ENCODE measurements around the gene LHX6.
A peak's percentile ranks its signal among the peaks of the same experiment; 100 is the strongest.

Gene LHX6

DNA sequence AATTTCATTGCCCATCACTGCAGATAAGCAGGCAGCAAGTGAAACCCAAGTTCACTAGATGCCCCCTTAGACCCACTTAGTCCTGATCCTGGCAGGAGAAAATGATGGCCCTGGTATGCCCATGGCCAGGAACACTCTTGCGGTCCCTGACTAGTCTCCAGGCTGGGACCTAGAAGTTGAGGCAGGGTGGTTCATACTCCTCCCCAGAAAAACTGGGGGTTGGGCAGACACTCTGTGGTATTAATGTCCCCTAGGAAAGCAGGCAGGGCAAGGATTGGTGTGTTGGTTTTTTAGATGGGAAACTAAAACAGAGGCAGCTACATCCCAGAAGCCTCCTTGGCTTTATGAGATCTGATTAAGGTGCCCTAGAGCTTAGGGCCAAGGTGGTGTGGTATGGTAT, 13.1 kb downstream of the LHX6 start:
- DNase-seq (ENCODE audit: insufficient read length, low spot score) (no peak), FAIRE-seq (no peak)
- no peak for TF ChIP-seq POLR2A (IDR thresholded peaks at IDR 0.05; ENCODE audit: low read depth, low read length)

DNA sequence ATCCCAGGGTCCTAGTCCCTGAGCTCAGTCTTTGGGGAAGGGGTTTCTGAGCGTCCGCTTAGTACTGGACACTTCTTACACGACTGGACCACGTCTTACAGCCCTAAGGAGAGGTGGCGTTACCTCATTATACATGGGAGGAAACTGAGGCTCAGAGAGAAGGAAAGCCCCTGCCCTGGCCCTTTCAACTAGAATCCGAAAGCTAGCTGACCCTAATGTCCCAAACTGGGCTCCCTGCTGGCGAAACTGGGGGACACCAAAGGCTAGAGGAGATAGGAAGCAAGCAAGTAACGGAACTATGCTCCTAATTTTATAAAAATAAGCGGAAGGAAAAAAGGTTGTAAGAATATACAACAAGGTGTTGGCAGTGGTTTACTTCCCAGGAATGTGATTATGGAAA, 14.2 kb downstream of the LHX6 start:
- no peak for TF ChIP-seq POLR2A (IDR thresholded peaks at IDR 0.05; ENCODE audit: low read depth, low read length)
- DNase-seq (ENCODE audit: insufficient read length, low spot score) (no peak), FAIRE-seq (no peak)

DNA sequence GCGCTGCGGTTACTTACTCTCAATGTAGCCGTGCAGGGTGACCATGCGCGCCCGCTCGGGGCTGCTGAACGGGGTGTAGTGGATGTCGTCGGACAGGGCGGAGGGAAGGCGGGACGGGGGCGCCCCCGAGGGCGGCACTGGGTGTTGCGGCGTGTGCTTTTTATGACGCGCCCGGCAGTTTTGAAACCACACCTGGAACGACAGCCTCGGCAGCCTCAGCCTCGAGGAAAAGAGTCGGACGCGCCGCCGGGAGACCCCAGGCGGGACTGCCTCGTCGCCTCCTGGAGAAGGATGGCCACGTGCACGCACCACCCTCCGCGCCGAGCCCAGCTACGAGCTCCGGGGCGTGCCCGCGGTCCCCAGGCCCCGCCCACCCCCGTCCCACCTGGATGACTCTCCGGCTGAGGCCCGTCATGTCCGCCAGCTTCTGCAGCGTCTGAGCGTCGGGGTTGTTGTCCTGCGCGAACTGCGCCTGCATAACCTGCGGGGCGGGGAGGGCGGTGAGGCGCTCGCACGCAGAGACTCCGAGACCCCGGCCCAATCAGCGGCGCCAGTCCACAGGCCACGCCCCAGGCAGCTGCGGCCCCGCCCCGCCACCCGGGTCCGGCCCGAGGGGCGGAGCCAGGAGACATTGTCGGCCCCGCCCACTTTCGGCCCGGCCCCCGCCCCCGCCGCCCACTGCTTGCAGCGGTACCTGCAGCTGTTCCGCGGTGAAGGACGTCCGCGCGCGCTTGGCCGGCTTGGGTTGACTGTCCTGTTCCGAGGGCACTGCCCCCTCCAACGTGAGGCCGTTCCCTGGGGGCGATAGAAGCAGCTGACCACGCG, 15.0 kb downstream of the LHX6 start:
- DNase-seq (ENCODE audit: insufficient read length, low spot score) (no peak), FAIRE-seq (no peak)
- no peak for TF ChIP-seq POLR2A (IDR thresholded peaks at IDR 0.05; ENCODE audit: low read depth, low read length)

DNA sequence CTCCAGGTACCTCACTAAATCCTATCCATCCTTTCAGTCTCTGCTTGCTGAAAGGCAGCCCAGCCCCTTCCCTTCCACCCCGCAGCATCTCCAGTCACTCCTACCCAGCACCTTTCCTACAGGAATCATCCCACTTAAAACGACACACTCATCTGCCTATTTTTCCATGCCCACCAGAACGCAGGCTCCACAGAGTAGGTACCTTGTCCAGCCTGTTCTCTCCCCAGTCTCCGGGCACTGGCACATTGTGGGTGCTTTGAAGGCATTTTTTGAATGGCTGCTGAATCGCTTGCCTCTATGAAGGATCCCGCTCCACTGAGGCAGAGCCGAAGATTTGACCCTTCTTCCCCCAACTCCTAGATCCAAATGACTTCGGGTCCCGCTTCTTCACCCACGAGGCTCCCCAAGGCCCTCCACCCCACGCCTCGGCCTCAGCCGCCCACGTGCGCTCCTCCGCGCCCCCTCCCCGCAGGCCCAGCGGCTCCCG, 15.6 kb downstream of the LHX6 start:
- FAIRE-seq (no peak), DNase-seq (ENCODE audit: insufficient read length, low spot score) (no peak)
- TF ChIP-seq POLR2A (IDR thresholded peaks at IDR 0.05; ENCODE audit: low read depth, low read length): no peak

DNA sequence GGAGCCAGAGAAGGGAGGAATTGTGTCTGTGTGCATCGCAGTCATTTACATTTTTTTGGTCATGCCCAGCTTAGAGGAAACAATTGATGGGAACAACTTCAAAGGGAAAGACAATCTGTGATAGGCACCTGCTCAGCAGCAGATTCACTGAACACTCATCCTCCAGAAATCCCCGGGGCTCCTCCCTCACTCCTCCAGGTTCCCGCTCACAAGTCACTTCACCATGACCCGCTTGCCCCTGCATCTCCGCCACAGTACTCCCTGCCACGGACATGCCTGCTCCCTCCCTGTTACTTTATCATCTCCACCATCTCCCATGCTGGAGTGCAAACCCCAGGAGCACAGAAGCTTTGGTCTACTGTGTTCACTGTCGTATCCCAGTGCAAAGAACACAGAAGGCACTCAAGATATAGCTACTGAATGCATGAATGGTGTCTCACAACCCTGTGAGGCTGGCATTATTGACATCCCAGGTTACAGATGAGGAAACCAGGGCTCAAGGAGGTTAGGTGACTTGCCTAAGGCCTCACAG, 16.2 kb downstream of the LHX6 start:
- no peak for FAIRE-seq
- TF ChIP-seq POLR2A (IDR thresholded peaks at IDR 0.05; ENCODE audit: low read depth, low read length): no peak
- DNase-seq (ENCODE audit: insufficient read length, low spot score): no peak

DNA sequence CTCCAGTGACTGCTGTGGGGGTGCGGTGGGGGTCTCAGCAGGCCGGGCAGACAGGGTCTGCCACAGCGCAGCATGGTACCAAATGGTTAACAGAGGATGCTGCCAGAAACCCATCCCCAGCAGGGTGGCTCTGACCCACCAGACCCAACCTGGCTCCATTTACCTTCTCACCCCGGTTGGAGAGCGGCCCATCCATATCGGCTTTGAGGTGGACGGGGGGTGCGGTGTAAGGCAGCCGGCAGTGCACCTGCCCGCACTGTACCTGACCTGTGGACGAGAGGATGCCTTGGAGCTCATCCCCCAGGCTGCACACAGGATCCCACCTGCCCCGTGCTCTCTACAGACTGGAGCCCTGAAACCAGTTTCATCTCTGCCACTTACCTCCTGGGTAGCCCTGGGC, 19.3 kb downstream of the LHX6 start:
- no peak for TF ChIP-seq POLR2A (IDR thresholded peaks at IDR 0.05; ENCODE audit: low read depth, low read length)
- no peak for FAIRE-seq

DNA sequence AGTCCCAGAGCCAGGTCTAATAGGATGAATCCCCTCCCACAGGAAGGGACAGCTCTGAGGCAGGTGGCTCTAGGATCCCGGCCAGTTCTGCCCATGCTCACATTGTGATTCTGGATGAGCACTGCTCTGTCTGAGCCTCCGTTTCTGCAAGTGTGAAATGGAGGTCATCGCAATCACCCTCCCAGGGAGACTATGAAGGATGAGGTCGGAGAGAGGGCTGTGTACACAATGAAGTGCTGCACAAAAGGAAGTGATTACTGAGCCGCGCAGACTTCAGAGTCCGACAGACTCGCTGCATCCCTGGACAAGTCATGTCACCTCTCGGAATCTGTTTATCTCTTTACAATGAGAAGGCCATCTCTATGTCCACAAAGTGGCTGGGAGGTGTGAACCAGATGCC, 21.7 kb downstream of the LHX6 start:
- FAIRE-seq: no peak
- TF ChIP-seq POLR2A (IDR thresholded peaks at IDR 0.05; ENCODE audit: low read depth, low read length): no peak

More for the DNA sequence above, 19.3 kb downstream of the LHX6 start:
- DNase-seq (ENCODE audit: insufficient read length, low spot score): no peak

DNA sequence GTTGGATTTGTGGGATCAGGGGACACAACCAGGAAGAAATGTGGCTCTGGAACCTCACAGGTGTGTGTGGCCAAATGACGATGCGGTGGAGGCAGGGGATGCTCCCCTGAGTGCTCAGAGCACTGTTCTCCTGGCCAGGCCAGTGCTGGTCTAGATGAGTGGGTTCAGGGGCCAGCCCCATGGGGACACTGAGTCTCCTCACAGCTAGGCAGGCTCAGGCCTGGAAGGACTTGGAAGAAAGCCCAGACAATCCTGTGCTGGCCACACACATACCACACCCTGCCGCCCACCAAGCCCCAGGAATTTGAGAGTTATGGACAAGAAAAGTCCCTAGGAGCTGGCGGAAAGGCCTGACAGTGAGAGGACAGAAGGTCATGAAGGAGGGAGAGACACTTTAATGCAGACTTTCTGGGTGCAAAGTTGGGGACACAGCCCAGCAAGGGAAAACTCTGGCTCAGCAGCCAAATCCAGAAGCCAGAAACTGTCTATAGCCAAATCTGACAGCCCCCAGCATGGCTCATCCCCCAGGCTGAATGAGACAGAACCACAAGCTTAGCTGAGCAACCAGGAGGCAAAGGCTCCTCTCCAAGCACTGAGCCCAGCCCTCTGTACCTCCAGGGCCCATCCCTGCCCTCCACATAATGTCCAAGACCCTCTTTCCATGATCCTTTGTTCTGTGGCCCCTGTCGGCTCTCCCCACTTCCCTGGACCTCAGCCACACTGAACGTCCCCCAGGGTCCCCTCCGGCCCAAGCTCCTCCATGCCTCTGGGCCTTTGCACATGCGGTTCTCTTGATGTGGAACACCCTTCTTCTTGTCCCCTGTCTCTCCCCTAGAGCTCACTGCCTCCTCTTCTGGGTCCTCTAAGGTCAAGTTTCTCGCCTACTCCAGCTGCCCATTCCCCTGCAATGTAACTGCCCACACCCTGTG, 22.4 kb downstream of the LHX6 start:
- peak; percentile 62 for DNase-seq (ENCODE audit: insufficient read length, low spot score)
- FAIRE-seq: no peak
- no peak for TF ChIP-seq POLR2A (IDR thresholded peaks at IDR 0.05; ENCODE audit: low read depth, low read length)

More for the DNA sequence above, 21.7 kb downstream of the LHX6 start:
- no peak for DNase-seq (ENCODE audit: insufficient read length, low spot score)

DNA sequence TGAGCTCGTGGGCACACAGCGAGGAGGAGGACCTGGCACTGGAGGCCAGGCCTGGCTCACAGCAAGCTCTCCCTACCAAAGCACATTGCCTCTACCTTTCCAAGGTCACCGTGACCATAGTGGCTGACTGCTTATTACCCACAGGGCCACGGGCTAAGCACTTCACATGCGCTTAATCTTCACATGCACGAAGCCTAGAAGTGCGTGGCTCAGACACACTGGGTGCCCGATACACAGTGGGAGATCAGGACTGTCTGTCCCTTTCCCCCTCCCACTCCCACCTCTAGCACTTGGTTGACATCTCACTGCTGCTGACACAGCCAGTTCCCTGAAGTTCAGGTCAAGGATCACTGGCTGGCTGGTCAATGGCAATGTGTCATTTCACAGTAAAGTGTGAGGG, 23.6 kb downstream of the LHX6 start:
- no peak for TF ChIP-seq POLR2A (IDR thresholded peaks at IDR 0.05; ENCODE audit: low read depth, low read length)
- no peak for DNase-seq (ENCODE audit: insufficient read length, low spot score)
- FAIRE-seq: no peak

DNA sequence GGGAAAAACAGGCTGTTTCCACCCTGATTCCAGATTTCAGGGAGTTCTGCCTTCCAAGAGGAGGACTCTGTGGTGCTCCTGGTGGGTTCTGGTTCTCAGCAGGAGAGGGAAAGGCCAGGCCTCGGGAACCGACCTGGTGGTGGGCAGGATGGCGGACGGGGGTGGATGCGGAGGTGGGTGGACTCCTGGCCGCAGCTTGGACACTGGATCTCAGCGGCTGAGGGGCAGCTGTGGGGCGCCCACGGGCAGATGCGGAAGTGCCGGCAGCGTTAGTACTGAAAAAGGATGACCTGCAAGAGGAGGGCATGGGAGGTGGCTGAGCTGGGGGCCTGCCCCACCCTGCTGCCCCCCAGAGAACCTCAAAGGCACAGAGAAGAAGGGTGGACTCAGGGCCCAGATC, 24.3 kb downstream of the LHX6 start:
- no peak for FAIRE-seq
- no peak for TF ChIP-seq POLR2A (IDR thresholded peaks at IDR 0.05; ENCODE audit: low read depth, low read length)
- DNase-seq (ENCODE audit: insufficient read length, low spot score): no peak

DNA sequence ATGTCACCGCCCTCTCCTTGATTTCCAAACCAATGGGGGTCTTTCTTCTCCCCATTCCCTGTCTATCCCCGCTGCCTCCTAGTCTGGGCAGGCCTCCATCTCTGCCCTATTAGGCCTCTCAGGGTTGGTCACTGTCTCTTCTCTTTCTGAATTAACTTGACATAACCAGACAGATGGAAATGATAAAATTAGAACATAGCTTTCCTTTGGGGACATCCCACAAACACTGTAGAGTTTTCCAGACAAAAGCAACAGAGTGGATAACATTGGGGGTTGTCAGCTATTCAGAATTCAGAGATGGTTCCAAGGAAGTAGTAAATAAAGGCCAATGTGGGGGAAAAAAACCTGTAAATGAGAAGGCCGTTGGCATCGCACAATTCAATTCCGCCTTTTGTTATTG, 24.7 kb downstream of the LHX6 start:
- FAIRE-seq: no peak
- no peak for TF ChIP-seq POLR2A (IDR thresholded peaks at IDR 0.05; ENCODE audit: low read depth, low read length)

DNA sequence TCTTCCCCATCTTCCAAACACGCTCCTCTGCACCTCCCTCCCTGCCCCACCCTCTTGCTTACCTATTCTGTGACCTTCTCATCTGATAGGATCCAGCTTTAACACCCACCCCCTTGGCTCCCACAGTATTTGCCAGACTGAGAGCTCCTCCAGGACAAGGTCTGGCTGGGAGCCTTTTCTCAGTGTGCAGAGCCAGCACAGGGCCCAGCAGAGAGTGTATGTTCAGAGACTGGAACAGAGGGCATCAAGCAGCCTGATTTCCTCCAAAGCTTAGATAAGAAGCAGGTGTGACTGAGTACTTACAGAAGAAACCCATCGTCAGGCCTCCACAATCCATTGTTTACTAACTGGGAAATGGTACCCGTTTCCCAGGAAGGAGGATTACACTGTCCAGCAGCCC, 26.6 kb downstream of the LHX6 start:
- TF ChIP-seq POLR2A (IDR thresholded peaks at IDR 0.05; ENCODE audit: low read depth, low read length): no peak
- no peak for FAIRE-seq
- DNase-seq (ENCODE audit: insufficient read length, low spot score): no peak

More for the DNA sequence above, 24.7 kb downstream of the LHX6 start:
- no peak for DNase-seq (ENCODE audit: insufficient read length, low spot score)

DNA sequence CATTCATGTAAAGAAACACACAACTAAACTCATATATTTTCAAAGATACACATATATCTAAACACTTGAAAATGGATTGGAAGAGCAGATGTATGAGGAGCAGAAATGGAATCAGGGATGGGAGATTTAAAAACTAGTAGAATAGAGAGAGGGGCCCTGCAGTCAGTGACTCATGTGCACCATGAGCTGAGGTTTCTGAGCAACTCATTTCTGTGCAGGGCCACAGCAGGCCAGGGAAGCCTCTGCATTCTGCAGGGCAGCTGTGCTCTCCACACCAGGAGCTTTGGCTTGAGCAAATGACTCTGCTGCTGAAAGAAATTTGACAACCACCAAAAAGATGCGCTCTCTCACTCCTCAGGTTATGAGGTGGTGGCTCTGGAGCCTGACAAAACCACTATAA, 27.1 kb downstream of the LHX6 start:
- TF ChIP-seq POLR2A (IDR thresholded peaks at IDR 0.05; ENCODE audit: low read depth, low read length): no peak
- FAIRE-seq: no peak
- DNase-seq (ENCODE audit: insufficient read length, low spot score): peak; percentile 90

DNA sequence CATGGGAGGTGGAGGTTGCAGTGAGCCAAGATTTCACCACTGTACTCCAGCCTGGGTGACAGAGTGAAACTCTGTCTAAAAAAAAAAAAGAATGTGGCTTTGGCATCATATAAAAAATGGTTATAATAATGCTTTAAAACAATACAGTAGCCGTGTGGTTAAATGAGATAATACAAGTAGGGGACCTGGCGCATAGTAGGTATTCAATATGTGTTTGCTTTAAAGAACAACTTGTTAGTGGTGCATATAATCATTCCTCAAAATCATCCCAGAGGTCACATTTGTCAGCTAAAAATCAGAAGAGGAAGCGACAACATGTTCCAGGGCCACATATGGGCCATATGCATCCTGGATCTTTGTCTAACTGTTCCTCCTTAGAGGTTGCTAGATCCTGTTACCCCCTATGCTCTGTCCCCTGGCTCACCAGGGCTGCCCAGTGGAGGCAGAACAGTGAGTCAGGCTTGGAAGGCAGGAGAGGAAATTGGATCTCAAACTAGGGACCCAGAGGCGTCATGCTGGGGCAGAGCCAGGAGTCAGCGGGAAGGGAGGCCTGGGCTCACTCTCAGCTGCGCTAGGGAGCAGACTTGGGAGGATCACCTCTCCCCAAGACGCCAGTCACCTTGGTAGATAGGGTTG, 27.7 kb downstream of the LHX6 start:
- DNase-seq (ENCODE audit: insufficient read length, low spot score): peak; percentile 99

More for the DNA sequence above, 27.7 kb downstream of the LHX6 start:
- peak; percentile 88 for FAIRE-seq
- no peak for TF ChIP-seq POLR2A (IDR thresholded peaks at IDR 0.05; ENCODE audit: low read depth, low read length)
